ENCODE data around the gene FRAS1.

DNA sequence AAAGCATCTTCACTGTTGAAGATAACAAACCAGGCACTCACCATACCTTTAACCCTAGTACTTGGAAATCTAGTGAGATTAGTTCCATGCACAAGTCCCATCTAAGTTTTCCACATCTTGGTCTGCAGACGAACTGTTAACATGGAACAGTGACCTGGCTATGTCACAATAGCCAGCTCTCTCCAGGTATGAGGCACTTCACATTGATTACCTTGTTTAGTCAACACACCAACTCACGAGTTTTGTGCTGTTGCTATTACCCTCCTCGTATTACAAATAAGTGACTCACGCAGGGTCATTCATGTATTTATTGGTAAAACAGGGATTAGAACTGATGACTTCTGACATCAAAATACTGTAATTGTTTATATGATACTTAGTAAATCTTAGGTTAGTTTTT, 36.4 kb upstream of the FRAS1 start:
- TF ChIP-seq, protein P1, sequence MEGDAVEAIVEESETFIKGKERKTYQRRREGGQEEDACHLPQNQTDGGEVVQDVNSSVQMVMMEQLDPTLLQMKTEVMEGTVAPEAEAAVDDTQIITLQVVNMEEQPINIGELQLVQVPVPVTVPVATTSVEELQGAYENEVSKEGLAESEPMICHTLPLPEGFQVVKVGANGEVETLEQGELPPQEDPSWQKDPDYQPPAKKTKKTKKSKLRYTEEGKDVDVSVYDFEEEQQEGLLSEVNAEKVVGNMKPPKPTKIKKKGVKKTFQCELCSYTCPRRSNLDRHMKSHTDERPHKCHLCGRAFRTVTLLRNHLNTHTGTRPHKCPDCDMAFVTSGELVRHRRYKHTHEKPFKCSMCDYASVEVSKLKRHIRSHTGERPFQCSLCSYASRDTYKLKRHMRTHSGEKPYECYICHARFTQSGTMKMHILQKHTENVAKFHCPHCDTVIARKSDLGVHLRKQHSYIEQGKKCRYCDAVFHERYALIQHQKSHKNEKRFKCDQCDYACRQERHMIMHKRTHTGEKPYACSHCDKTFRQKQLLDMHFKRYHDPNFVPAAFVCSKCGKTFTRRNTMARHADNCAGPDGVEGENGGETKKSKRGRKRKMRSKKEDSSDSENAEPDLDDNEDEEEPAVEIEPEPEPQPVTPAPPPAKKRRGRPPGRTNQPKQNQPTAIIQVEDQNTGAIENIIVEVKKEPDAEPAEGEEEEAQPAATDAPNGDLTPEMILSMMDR (IDR thresholded peaks at IDR 0.05): no peak
- no peak for TF ChIP-seq POLR2A (IDR thresholded peaks at IDR 0.05)

Measured in uterus (tissue), 2 donors.